ENCODE results near the gene TAS2R8. TPM values are rescaled to one million over a fixed set of nuclear protein-coding genes. Genes with fewer than 3 reads are reported as not detected.

Gene TAS2R8
- total and polyA plus RNA-seq, 3 donors from 2014 or later: not detected

- TF ChIP-seq POLR2A (IDR thresholded peaks at IDR 0.05): no peak
- no peak for TF ChIP-seq CTCF (IDR thresholded peaks at IDR 0.05)
- Histone ChIP-seq H3K9me3 (no peaks in the 10 kb centered on the region), H3K27me3 (no peaks in the 10 kb centered on the region), H3K36me3 (ENCODE audit: low read depth, missing control alignments) (no peaks in the 10 kb centered on the region), H3K4me1 (no peaks in the 10 kb centered on the region), H3K4me3 (no peak overlapping the region), H3K27ac (no peak overlapping the region)
- WGBS, 2 donors: 74 to 85% methylated on average over 3 of the region's 3 CpGs
- intact Hi-C loops (cut with DNase I; ENCODE audit: low total_unique reads): no loop called here
- no peak for DNase-seq
Measured at GRCh38 chr12:10824957-10825356, 17.9 kb upstream of the TAS2R8 start.

GRCh38 chr12:10811883-10812536, 4.9 kb upstream of the TAS2R8 start:
- no peak overlapping the region for H3K4me3 ChIP-seq
- H3K4me1 ChIP-seq: no peaks in the 10 kb centered on the region
- H3K36me3 ChIP-seq (ENCODE audit: low read depth, missing control alignments): no peaks in the 10 kb centered on the region
- 79 to 89% methylated on average over 3 of the region's 3 CpGs for WGBS, 2 donors
- intact Hi-C loops (cut with DNase I; ENCODE audit: low total_unique reads): no loop called here
- DNase-seq: no peak
- TF ChIP-seq POLR2A (IDR thresholded peaks at IDR 0.05) (no peak), CTCF (IDR thresholded peaks at IDR 0.05) (no peak)
- H3K27me3 ChIP-seq: no peaks in the 10 kb centered on the region
- no peak overlapping the region for H3K27ac ChIP-seq
- H3K9me3 ChIP-seq: no peaks in the 10 kb centered on the region

- H3K27ac ChIP-seq: no peak within 1 kb of the TSS
- no peaks in the 10 kb centered on the region for H3K4me1 ChIP-seq
- H3K4me3 ChIP-seq: no peak within 1 kb of the TSS
- intact Hi-C loops (cut with DNase I; ENCODE audit: low total_unique reads): no loop called here
- H3K36me3 ChIP-seq (ENCODE audit: low read depth, missing control alignments): no peaks in the 10 kb centered on the region
- TF ChIP-seq POLR2A (IDR thresholded peaks at IDR 0.05) (no peak), CTCF (IDR thresholded peaks at IDR 0.05) (no peak)
- H3K9me3 ChIP-seq: no peaks in the 10 kb centered on the region
- H3K27me3 ChIP-seq: no peaks in the 10 kb centered on the region
- no peak for DNase-seq
Measured at GRCh38 chr12:10810068-10810467, 3.0 kb upstream of the TAS2R8 start, which contains the start of gene TAS2R9. TAS2R9 (minus strand) TSS chr12:10810168; CDS start chr12:10810075, 93 bp downstream.

GRCh38 chr12:10802587-10802986, 4.5 kb downstream of the TAS2R8 start, which contains the start of gene TAS2R7:
TAS2R7 (minus strand) TSS chr12:10802627; CDS start chr12:10802570, 57 bp downstream.
- H3K9me3 ChIP-seq: no peaks in the 10 kb centered on the region
- no peaks in the 10 kb centered on the region for H3K36me3 ChIP-seq (ENCODE audit: low read depth, missing control alignments)
- 55 to 63% methylated on average over 4 of the region's 4 CpGs for WGBS, 2 donors
- no peak within 1 kb of the TSS for H3K27ac ChIP-seq
- TF ChIP-seq CTCF (IDR thresholded peaks at IDR 0.05) (no peak), POLR2A (IDR thresholded peaks at IDR 0.05) (no peak)
- no peak within 1 kb of the TSS for H3K4me3 ChIP-seq
- H3K27me3 ChIP-seq: no peaks in the 10 kb centered on the region
- no peaks in the 10 kb centered on the region for H3K4me1 ChIP-seq
- DNase-seq: no peak
- intact Hi-C loops (cut with DNase I; ENCODE audit: low total_unique reads): no loop called here

GRCh38 chr12:10801741-10802140, 5.3 kb downstream of the TAS2R8 start:
- no peak overlapping the region for H3K27ac ChIP-seq
- H3K9me3 ChIP-seq: no peaks in the 10 kb centered on the region
- TF ChIP-seq POLR2A (IDR thresholded peaks at IDR 0.05): no peak
- no peak for TF ChIP-seq CTCF (IDR thresholded peaks at IDR 0.05)
- H3K4me1 ChIP-seq: no peaks in the 10 kb centered on the region
- intact Hi-C loops (cut with DNase I; ENCODE audit: low total_unique reads): no loop called here
- 68 to 76% methylated on average over 5 of the region's 5 CpGs for WGBS, 2 donors
- DNase-seq: no peak
- H3K36me3 ChIP-seq (ENCODE audit: low read depth, missing control alignments): no peaks in the 10 kb centered on the region
- no peaks in the 10 kb centered on the region for H3K27me3 ChIP-seq
- no peak overlapping the region for H3K4me3 ChIP-seq
